Common myeloid progenitor, CD34-positive (primary cell): ENCODE results near the gene SCGB1D1.

Source experiments
- CTCF ChIA-PET: fragments of 350-600 bp; sonication (Branson Sonifier 250); formaldehyde crosslinking; loops from one replicate; lab custom pipeline; 2021; ENCODE audit warnings: antibody characterized with exemption; lab: Charles Lee
- POLR2A ChIA-PET: fragments of 350-600 bp; sonication (Branson Sonifier 250); formaldehyde crosslinking; loops from one replicate; lab custom pipeline; 2021; ENCODE audit warnings: antibody characterized with exemption; lab: Charles Lee
- DNase-seq, 3 donors: peaks; one replicate each; pipeline versions ENCODE4 v3.0.0 to v3.0.0-alpha.2; 2013
- H3K27ac ChIP-seq, 2 experiments: 1 replicate in 1 of 2; 2 replicates in 1 of 2; pipeline ENCODE4 v1.7.0; 2013; ENCODE audit warnings: inconsistent platforms in 2 of 2, low read length in 2 of 2, mild to moderate bottlenecking in 2 of 2, low read depth in 1 of 2, moderate library complexity in 1 of 2; ENCODE audit not compliant: severe bottlenecking in 2 of 2, insufficient read depth in 1 of 2, poor library complexity in 1 of 2
- H3K27me3 ChIP-seq, 5 experiments: replicated peaks in 2 of 5; 1 replicate in 3 of 5; 2 replicates in 2 of 5; pipeline versions ENCODE4 v1.6.1 to v1.7.0; 2013; ENCODE audit warnings: low read length in 4 of 5, mild to moderate bottlenecking in 2 of 5, moderate library complexity in 2 of 5, inconsistent platforms in 1 of 5; ENCODE audit not compliant: insufficient read depth in 5 of 5, control insufficient read depth in 4 of 5
- H3K36me3 ChIP-seq, 4 experiments: 1 replicate in 2 of 4; 2 replicates in 2 of 4; pipeline versions ENCODE4 v1.6.1 to v1.7.0; 2013; ENCODE audit warnings: low read length in 3 of 4, control low read depth in 1 of 4, mild to moderate bottlenecking in 1 of 4; ENCODE audit not compliant: control insufficient read depth in 4 of 4, insufficient read depth in 4 of 4
- H3K4me1 ChIP-seq, 4 experiments: 1 replicate in 3 of 4; 2 replicates in 1 of 4; pipeline versions ENCODE4 v1.6.1 to v1.7.1; 2013; ENCODE audit warnings: low read length in 3 of 4, mild to moderate bottlenecking in 3 of 4, control low read depth in 1 of 4, inconsistent platforms in 1 of 4, moderate library complexity in 1 of 4; ENCODE audit not compliant: control insufficient read depth in 4 of 4, insufficient read depth in 4 of 4; ENCODE audit errors: control extremely low read depth in 1 of 4
- H3K4me3 ChIP-seq, 7 experiments: 1 replicate in 4 of 7; 2 replicates in 3 of 7; pipeline versions ENCODE4 v1.5.1 to v1.7.0; 2013; ENCODE audit warnings: mild to moderate bottlenecking in 7 of 7, low read length in 6 of 7, moderate library complexity in 6 of 7, inconsistent platforms in 2 of 7, low read depth in 2 of 7, control low read depth in 1 of 7; ENCODE audit not compliant: insufficient read depth in 4 of 7, control insufficient read depth in 1 of 7; ENCODE audit errors: extremely low read depth in 1 of 7
- H3K9me3 ChIP-seq, 5 experiments: 1 replicate in 4 of 5; 2 replicates in 1 of 5; pipeline versions ENCODE4 v1.6.1 to v1.7.1; 2013; ENCODE audit warnings: low read length in 4 of 5, mild to moderate bottlenecking in 2 of 5, inconsistent platforms in 1 of 5, low read depth in 1 of 5, moderate library complexity in 1 of 5; ENCODE audit not compliant: control insufficient read depth in 4 of 5, insufficient read depth in 2 of 5; ENCODE audit errors: control extremely low read depth in 1 of 5
- WGBS: methylation state at CpG from one replicate; pipeline ENCODE4 v1.1.5; 2013; ENCODE audit not compliant: insufficient coverage; 5-methylcytosine and 5-hydroxymethylcytosine counted together

SCGB1D1 gene

GRCh38 chr11:62221498-62221897 lies 31.5 kb downstream of the SCGB1D1 start:
- H3K4me1 ChIP-seq, result no peaks in the 10 kb centered on the region
- H3K4me3 ChIP-seq, result no peak overlapping the region
- H3K27me3 ChIP-seq, result peaks cover 0 to 2% (median 0%) of the 10 kb centered on the region in 5 experiments
- no peaks in the 10 kb centered on the region for H3K36me3 ChIP-seq
- H3K27ac ChIP-seq, result no peak overlapping the region
- H3K9me3 ChIP-seq, result peaks cover 5 to 32% (median 11%) of the 10 kb centered on the region in 5 experiments
- 88% methylated on average over 3 of the region's 3 CpGs for WGBS
- ChIA-PET CTCF (no interaction called here), POLR2A (no interaction called here)
- no peak for DNase-seq

GRCh38 chr11:62223095-62223494 lies 33.1 kb downstream of the SCGB1D1 start:
- ChIA-PET POLR2A (no interaction called here), CTCF (no interaction called here)
- peaks cover 5 to 32% (median 11%) of the 10 kb centered on the region in 5 experiments for H3K9me3 ChIP-seq
- H3K36me3 ChIP-seq, result no peaks in the 10 kb centered on the region
- H3K4me3 ChIP-seq, result no peak overlapping the region
- no peaks in the 10 kb centered on the region for H3K4me1 ChIP-seq
- H3K27me3 ChIP-seq, result no peaks in the 10 kb centered on the region
- no peak overlapping the region for H3K27ac ChIP-seq
- DNase-seq, result peak in 2 of 3 donors; percentile 11 to 23

DNA sequence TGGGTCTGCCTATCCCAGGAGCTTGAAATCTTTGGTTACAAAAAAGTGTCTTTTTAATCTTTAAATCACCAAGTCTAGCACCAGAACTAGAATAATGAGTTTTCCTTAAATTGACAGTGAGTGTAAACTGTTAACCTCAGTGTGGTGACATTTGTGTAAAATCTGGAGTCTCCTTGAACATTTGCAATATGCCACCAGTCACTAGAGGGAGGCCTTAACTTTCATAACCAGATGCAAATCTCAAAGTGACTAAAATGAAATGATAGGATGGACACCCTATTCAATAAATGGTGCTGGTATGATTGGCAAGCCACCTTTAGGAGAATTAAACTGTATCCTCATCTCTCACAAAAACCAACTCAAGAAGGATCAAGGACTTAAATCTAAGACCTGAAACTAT lies 43.7 kb downstream of the SCGB1D1 start:
- H3K27ac ChIP-seq, result no peak overlapping the region
- ChIA-PET POLR2A (no interaction called here), CTCF (interaction anchor here (0.7 to 1.5 kb wide), 3 partner anchors 24 to 83 kb away, joined by 3 read pairs; no protein-coding TSS in a partner anchor)
- no peaks in the 10 kb centered on the region for H3K9me3 ChIP-seq
- peak in 2 of 3 donors; percentile 28 to 32 for DNase-seq
- no peaks in the 10 kb centered on the region for H3K36me3 ChIP-seq
- H3K4me1 ChIP-seq, result no peaks in the 10 kb centered on the region
- H3K4me3 ChIP-seq, result no peak overlapping the region
- H3K27me3 ChIP-seq, result peaks cover 4 to 25% (median 9%) of the 10 kb centered on the region in 5 experiments

- no peak overlapping the region for H3K27ac ChIP-seq
- ChIA-PET POLR2A (no interaction called here), CTCF (interaction anchor here (1.0 to 1.8 kb wide), 4 partner anchors 36 to 104 kb away, joined by 4 read pairs; no protein-coding TSS in a partner anchor)
- H3K36me3 ChIP-seq, result no peaks in the 10 kb centered on the region
- H3K4me1 ChIP-seq, result no peaks in the 10 kb centered on the region
- no peaks in the 10 kb centered on the region for H3K9me3 ChIP-seq
- no CpG with 5 or more reads among the region's 2 CpGs for WGBS
- DNase-seq, result no peak
- H3K27me3 ChIP-seq, result peaks cover 6 to 32% (median 10%) of the 10 kb centered on the region in 5 experiments
- H3K4me3 ChIP-seq, result no peak overlapping the region
Measured at GRCh38 chr11:62236187-62236586, 46.2 kb downstream of the SCGB1D1 start.

DNA sequence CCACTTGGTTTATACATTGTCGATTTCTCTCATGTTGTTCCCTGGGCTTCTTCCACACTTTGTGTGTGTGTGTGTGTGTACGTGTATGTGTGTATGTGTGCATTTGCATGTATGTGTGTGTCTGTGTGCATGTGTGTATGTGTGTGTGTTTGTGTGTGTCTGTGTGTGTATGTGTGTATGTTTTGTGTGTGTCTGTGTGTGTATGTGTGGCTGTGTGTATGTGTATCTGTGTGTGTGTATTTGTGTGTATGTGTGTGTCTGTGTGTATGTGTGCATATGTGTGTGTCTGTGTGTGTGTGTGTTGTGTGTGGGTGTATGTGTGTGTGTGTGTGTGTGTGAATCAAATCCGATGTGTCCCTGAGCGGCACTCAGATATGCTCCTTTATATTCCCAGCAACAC lies 47.5 kb downstream of the SCGB1D1 start:
- no peak for DNase-seq
- Histone ChIP-seq H3K9me3 (no peaks in the 10 kb centered on the region), H3K36me3 (no peaks in the 10 kb centered on the region), H3K4me1 (no peaks in the 10 kb centered on the region), H3K4me3 (no peak overlapping the region), H3K27ac (no peak overlapping the region), H3K27me3 (peaks cover 6 to 42% (median 10%) of the 10 kb centered on the region in 5 experiments)
- POLR2A ChIA-PET, result no interaction called here
- CTCF ChIA-PET, result interaction anchor here (1.6 kb wide), 1 partner anchor 91 kb away, joined by 4 read pairs; no protein-coding TSS in a partner anchor
- WGBS, result 0% methylated on average over 1 of the region's 4 CpGs

GRCh38 chr11:62238151-62238550 lies 48.1 kb downstream of the SCGB1D1 start:
- peaks cover 6 to 45% (median 10%) of the 10 kb centered on the region in 5 experiments for H3K27me3 ChIP-seq
- H3K9me3 ChIP-seq, result no peaks in the 10 kb centered on the region
- H3K36me3 ChIP-seq, result no peaks in the 10 kb centered on the region
- POLR2A ChIA-PET, result no interaction called here
- no peak overlapping the region for H3K27ac ChIP-seq
- H3K4me3 ChIP-seq, result no peak overlapping the region
- WGBS, result 75% methylated on average over 1 of the region's 4 CpGs
- CTCF ChIA-PET, result interaction anchor here (0.6 kb wide), 1 partner anchor 21 kb away, joined by 3 read pairs; no protein-coding TSS in a partner anchor
- no peaks in the 10 kb centered on the region for H3K4me1 ChIP-seq
- no peak for DNase-seq

DNA sequence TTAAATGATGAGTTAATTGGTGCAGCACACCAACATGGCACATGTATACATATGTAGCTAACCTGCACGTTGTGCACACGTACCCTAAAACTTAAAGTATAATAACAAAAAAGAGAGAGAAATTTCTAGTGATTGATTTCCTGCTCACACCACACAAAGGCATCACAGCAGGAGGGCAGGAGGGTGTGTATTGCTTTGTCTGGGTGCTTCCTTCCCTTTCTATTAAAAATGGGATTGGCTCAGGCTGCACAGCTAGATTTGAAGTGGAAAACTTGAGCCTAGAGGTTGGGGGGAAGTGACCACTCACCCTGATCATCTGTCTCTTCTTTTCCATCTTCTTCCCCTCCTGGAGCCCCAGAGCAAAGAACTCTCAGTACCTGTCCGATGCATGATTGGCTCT lies 51.1 kb downstream of the SCGB1D1 start:
- ChIA-PET CTCF (interaction anchor here (1.3 kb wide), 1 partner anchor 69 kb away, joined by 3 read pairs; no protein-coding TSS in a partner anchor), POLR2A (no interaction called here)
- no CpG with 5 or more reads among the region's 3 CpGs for WGBS
- no peak overlapping the region for H3K4me3 ChIP-seq
- H3K4me1 ChIP-seq, result no peaks in the 10 kb centered on the region
- H3K27me3 ChIP-seq, result peaks cover 6 to 36% (median 10%) of the 10 kb centered on the region in 5 experiments
- H3K9me3 ChIP-seq, result no peaks in the 10 kb centered on the region
- no peaks in the 10 kb centered on the region for H3K36me3 ChIP-seq
- H3K27ac ChIP-seq, result no peak overlapping the region
- DNase-seq, result no peak
